IMR-90 (cell line): ENCODE results near the gene CDC7. TPM values are rescaled to one million over a fixed set of nuclear protein-coding genes. Genes with fewer than 3 reads are reported as not detected.
A peak's percentile ranks its signal among the peaks of the same experiment; 100 is the strongest.

ENCODE experiments used
- ATAC-seq: fragments of 200-7000 bp; cut with Tn5 transposase; 2 replicates; pipeline ENCODE4 v1.9.1; 2020; ENCODE audit warnings: low read depth, mild to moderate bottlenecking, moderate library complexity
- Bru-seq: library from RNA; stranded (reverse); fragments of 400-500 nt; gene quantifications from one replicate; lab custom pipeline; 2021; lab: Mats Ljungman, UMichigan
- BruChase-seq, 2 experiments: library from RNA; stranded (reverse); fragments of 400-500 nt; gene quantifications; one replicate each; lab custom pipeline; 2021; lab: Mats Ljungman, UMichigan
- BruUV-seq: library from RNA; stranded (reverse); fragments of 400-500 nt; replicated peaks from 2 replicates; lab custom pipeline; 2021; lab: Mats Ljungman, UMichigan
- CTCF ChIA-PET: fragments of 300-600 bp; formaldehyde crosslinking; extraction: SDS; loops from one replicate; lab custom pipeline; 2021; ENCODE audit warnings: antibody characterized with exemption; lab: Yijun Ruan, JAX
- POLR2A ChIA-PET: fragments of 300-600 bp; sonication (Branson Sonifier 250); formaldehyde crosslinking; loops from one replicate; lab custom pipeline; 2022; ENCODE audit warnings: antibody characterized with exemption; ENCODE audit not compliant: unreplicated experiment; lab: Charles Lee
- DNase-seq: peaks from one replicate; pipeline ENCODE4 v3.0.0; 2013
- H2AFZ ChIP-seq: replicated peaks from 2 replicates; pipeline ENCODE3; 2013; ENCODE audit warnings: low read length, mild to moderate bottlenecking; ENCODE audit not compliant: poor library complexity
- H2AK5ac ChIP-seq: 2 replicates; pipeline ENCODE4 v1.6.1; 2013; ENCODE audit warnings: low read depth, low read length, inconsistent platforms
- H2AK9ac ChIP-seq: replicated peaks from 2 replicates; pipeline ENCODE3; 2013; ENCODE audit warnings: mild to moderate bottlenecking, low read depth, low read length, moderate library complexity; ENCODE audit not compliant: poor library complexity
- H2BK120ac ChIP-seq: 2 replicates; pipeline ENCODE4 v1.6.1; 2013; ENCODE audit warnings: low read depth, low read length, inconsistent platforms
- H2BK15ac ChIP-seq: 3 replicates; pipeline ENCODE4 v1.6.1; 2013; ENCODE audit warnings: low read depth, low read length, inconsistent platforms
- H2BK20ac ChIP-seq: 2 replicates; pipeline ENCODE4 v1.6.1; 2013; ENCODE audit warnings: low read depth, mild to moderate bottlenecking, inconsistent platforms, low read length, moderate library complexity
- H2BK5ac ChIP-seq: 2 replicates; pipeline ENCODE4 v1.6.1; 2013; ENCODE audit warnings: mild to moderate bottlenecking, low read depth, low read length, inconsistent platforms; ENCODE audit not compliant: poor library complexity, severe bottlenecking
- H3K14ac ChIP-seq: replicated peaks from 2 replicates; pipeline ENCODE4 v1.6.1; 2013; ENCODE audit warnings: low read depth, low read length, inconsistent platforms
- H3K18ac ChIP-seq: 2 replicates; pipeline ENCODE4 v1.6.1; 2013; ENCODE audit warnings: low read depth, low read length, control low read depth
- H3K23ac ChIP-seq: 2 replicates; pipeline ENCODE4 v1.6.1; 2013; ENCODE audit warnings: low read depth, low read length, inconsistent platforms
- H3K27ac ChIP-seq: 2 replicates; pipeline ENCODE4 v1.5.1; 2013; ENCODE audit warnings: mild to moderate bottlenecking, control low read depth, low read length; ENCODE audit not compliant: insufficient read depth
- H3K27me3 ChIP-seq: 2 replicates; pipeline ENCODE4 v1.6.1; 2013; ENCODE audit warnings: low read length; ENCODE audit not compliant: control insufficient read depth, insufficient read depth
- H3K36me3 ChIP-seq: 2 replicates; pipeline ENCODE4 v1.6.1; 2013; ENCODE audit warnings: low read length, mixed read lengths; ENCODE audit not compliant: control insufficient read depth, insufficient read depth
- H3K4ac ChIP-seq: 2 replicates; pipeline ENCODE4 v1.6.1; 2013; ENCODE audit warnings: low read depth, low read length, inconsistent platforms
- H3K4me1 ChIP-seq: 2 replicates; pipeline ENCODE4 v1.6.1; 2013; ENCODE audit warnings: low read length, mixed read lengths; ENCODE audit not compliant: control insufficient read depth, insufficient read depth
- H3K4me2 ChIP-seq: 2 replicates; pipeline ENCODE4 v1.6.1; 2013; ENCODE audit warnings: low read depth, mild to moderate bottlenecking, control low read depth, low read length, moderate library complexity
- H3K4me3 ChIP-seq: 2 replicates; pipeline ENCODE4 v1.5.1; 2013; ENCODE audit warnings: low read depth, mild to moderate bottlenecking, control low read depth, low read length, moderate library complexity; ENCODE audit not compliant: insufficient read depth
- H3K56ac ChIP-seq: 2 replicates; pipeline ENCODE4 v1.6.1; 2013; ENCODE audit warnings: low read length, inconsistent platforms; ENCODE audit not compliant: insufficient read depth; ENCODE audit errors: extremely low read depth
- H3K79me1 ChIP-seq, 2 experiments: 2 replicates each; pipeline ENCODE4 v1.6.1; 2013; ENCODE audit warnings: low read length in 2 of 2, inconsistent platforms in 1 of 2, low read depth in 1 of 2
- H3K9ac ChIP-seq: 2 replicates; pipeline ENCODE4 v1.6.1; 2013; ENCODE audit warnings: low read depth, low read length, control low read depth
- H3K9me1 ChIP-seq: 2 replicates; pipeline ENCODE4 v1.6.1; 2013; ENCODE audit warnings: low read length, inconsistent platforms; ENCODE audit not compliant: insufficient read depth
- H3K9me3 ChIP-seq: 2 replicates; pipeline ENCODE4 v1.6.1; 2013; ENCODE audit warnings: low read length; ENCODE audit not compliant: control insufficient read depth, insufficient read depth
- H4K20me1 ChIP-seq: 2 replicates; pipeline ENCODE4 v1.6.1; 2013; ENCODE audit warnings: low read length, inconsistent platforms; ENCODE audit not compliant: insufficient read depth
- H4K5ac ChIP-seq: 2 replicates; pipeline ENCODE4 v1.6.1; 2013; ENCODE audit warnings: mild to moderate bottlenecking, low read depth, low read length, control low read depth
- H4K8ac ChIP-seq, 2 experiments: 2 replicates each; pipeline ENCODE4 v1.6.1; 2013; ENCODE audit warnings: low read depth in 2 of 2, low read length in 2 of 2, control low read depth in 1 of 2, inconsistent platforms in 1 of 2
- H4K91ac ChIP-seq: 2 replicates; pipeline ENCODE4 v1.6.1; 2013; ENCODE audit warnings: low read depth, low read length, inconsistent platforms; ENCODE audit not compliant: insufficient read depth
- BHLHE40 ChIP-seq: fragments of 150-350 bp; IDR thresholded peaks from 2 replicates; pipeline ENCODE4 v1.6.1; 2016; ENCODE audit warnings: mild to moderate bottlenecking, low read depth, low read length
- CEBPB ChIP-seq: IDR thresholded peaks from 2 replicates; pipeline ENCODE4 v1.6.1; 2012; ENCODE audit warnings: low read depth, low read length, improper control_type of control experiment
- CHD1 ChIP-seq: IDR thresholded peaks from 2 replicates; pipeline ENCODE4 v1.6.1; 2012; ENCODE audit warnings: low read depth, low read length, improper control_type of control experiment
- MAFK ChIP-seq: IDR thresholded peaks from 2 replicates; pipeline ENCODE4 v1.6.1; 2012; ENCODE audit warnings: low read depth, low read length, improper control_type of control experiment
- MAZ ChIP-seq: IDR thresholded peaks from 2 replicates; pipeline ENCODE4 v1.6.1; 2012; ENCODE audit warnings: low read depth, mild to moderate bottlenecking, low read length, improper control_type of control experiment, moderate library complexity, borderline replicate concordance
- MXI1 ChIP-seq: IDR thresholded peaks from 2 replicates; pipeline ENCODE4 v1.6.1; 2012; ENCODE audit warnings: low read depth, mild to moderate bottlenecking, low read length, moderate library complexity, borderline replicate concordance
- NFE2L2 ChIP-seq: fragments of 150-350 bp; IDR thresholded peaks from 2 replicates; pipeline ENCODE4 v1.6.1; 2016; ENCODE audit warnings: low read depth, mild to moderate bottlenecking, low read length
- RAD21 ChIP-seq: IDR thresholded peaks from 2 replicates; pipeline ENCODE4 v1.6.1; 2012; ENCODE audit warnings: low read length, improper control_type of control experiment
- RCOR1 ChIP-seq: IDR thresholded peaks from 2 replicates; pipeline ENCODE4 v1.6.1; 2012; ENCODE audit warnings: mild to moderate bottlenecking, low read length, improper control_type of control experiment; ENCODE audit not compliant: insufficient replicate concordance
- RFX5 ChIP-seq: IDR thresholded peaks from 2 replicates; pipeline ENCODE4 v1.8.0; 2012; ENCODE audit warnings: low read depth, mild to moderate bottlenecking, low read length, moderate library complexity
- SMC3 ChIP-seq: fragments of 150-350 bp; IDR thresholded peaks from 2 replicates; pipeline ENCODE4 v1.6.1; 2016; ENCODE audit warnings: low read depth, mild to moderate bottlenecking, antibody characterized with exemption, low read length, moderate library complexity
- WGBS, 2 experiments: methylation state at CpG; one replicate each; pipeline versions ENCODE4 v1.1.5 to v1.1.7; 2013; ENCODE audit warnings: missing lambda C conversion rate in 2 of 2; ENCODE audit not compliant: insufficient read length in 1 of 2; ENCODE audit errors: extremely low coverage in 2 of 2; 5-methylcytosine and 5-hydroxymethylcytosine counted together
- dilution Hi-C: fragments of 300-500 bp; cut with HindIII; formaldehyde crosslinking; loops from one replicate; pipeline ENCODE4 v1.14.3; 2018; ENCODE audit warnings: low sequenced_read_pairs; ENCODE audit not compliant: unreplicated experiment
- in situ Hi-C: fragments of 300-500 bp; cut with MboI; formaldehyde crosslinking; loops from 3 replicates; pipeline ENCODE4 v1.14.3; 2019; ENCODE audit warnings: low sequenced_read_pairs, inconsistent platforms, mixed read lengths
- intact Hi-C: fragments of 100-400 bp; cut with micrococcal nuclease; formaldehyde crosslinking; loops from 2 replicates; pipeline ENCODE4 v1.10.0; 2022
- long read RNA-seq: library from polyadenylated mRNA; unstranded; transcript quantifications from one replicate; pipeline ENCODE4 v2.0.0, GENCODE V29; 2021; ENCODE audit not compliant: unreplicated experiment
- polyA plus RNA-seq, 3 experiments: library from polyadenylated mRNA; depleted of rRNA; stranded (reverse); fragments of >200 nt; gene quantifications; 2 replicates each; pipeline ENCODE4 v1.2.3, GENCODE V29; 2012; ENCODE audit warnings: low replicate concordance in 1 of 3
- total RNA-seq: library from RNA; depleted of rRNA; stranded (reverse); fragments of >200 nt; gene quantifications from 2 replicates; pipeline ENCODE4 v1.2.3, GENCODE V29; 2012; rRNA removed
- TF ChIP-seq, protein P1 (sequence below): fragments of 150-350 bp; IDR thresholded peaks from 2 replicates; pipeline ENCODE4 v1.6.1; 2017; ENCODE audit warnings: mild to moderate bottlenecking, antibody characterized with exemption, low read length, low read depth
- TF ChIP-seq, protein P2 (sequence below): fragments of 150-350 bp; IDR thresholded peaks from 2 replicates; pipeline ENCODE4 v1.6.1; 2016; ENCODE audit warnings: low read depth, mild to moderate bottlenecking, low read length, moderate library complexity, borderline replicate concordance

CDC7 gene
- total RNA-seq (4.7 and 6.9 TPM in 2 replicates), polyA plus RNA-seq (2012; rRNA removed) (3.4 and 4.3 TPM in 2 replicates), Bru-seq, nascent RNA (percentile 51 among the genes with signal in this experiment), BruChase-seq, experiment 1, labeled RNA remaining after a 6-hour chase (percentile 51 among the genes with signal in this experiment), BruChase-seq, experiment 2, labeled RNA remaining after a 2-hour chase (percentile 53 among the genes with signal in this experiment)
- 0.21 and 0.56 TPM in 2 replicates for polyA plus RNA-seq (2012; cell fraction: cytosol; rRNA removed)
- 0.67 and 4.7 TPM in 2 replicates for polyA plus RNA-seq (2012; cell fraction: nucleus; rRNA removed; ENCODE audit: low replicate concordance)
- long read RNA-seq, partial matches to known transcripts = 1 of 4 reads
- long read RNA-seq, other reads (novel, unspliced or antisense) = 1 of 4 reads

DNA sequence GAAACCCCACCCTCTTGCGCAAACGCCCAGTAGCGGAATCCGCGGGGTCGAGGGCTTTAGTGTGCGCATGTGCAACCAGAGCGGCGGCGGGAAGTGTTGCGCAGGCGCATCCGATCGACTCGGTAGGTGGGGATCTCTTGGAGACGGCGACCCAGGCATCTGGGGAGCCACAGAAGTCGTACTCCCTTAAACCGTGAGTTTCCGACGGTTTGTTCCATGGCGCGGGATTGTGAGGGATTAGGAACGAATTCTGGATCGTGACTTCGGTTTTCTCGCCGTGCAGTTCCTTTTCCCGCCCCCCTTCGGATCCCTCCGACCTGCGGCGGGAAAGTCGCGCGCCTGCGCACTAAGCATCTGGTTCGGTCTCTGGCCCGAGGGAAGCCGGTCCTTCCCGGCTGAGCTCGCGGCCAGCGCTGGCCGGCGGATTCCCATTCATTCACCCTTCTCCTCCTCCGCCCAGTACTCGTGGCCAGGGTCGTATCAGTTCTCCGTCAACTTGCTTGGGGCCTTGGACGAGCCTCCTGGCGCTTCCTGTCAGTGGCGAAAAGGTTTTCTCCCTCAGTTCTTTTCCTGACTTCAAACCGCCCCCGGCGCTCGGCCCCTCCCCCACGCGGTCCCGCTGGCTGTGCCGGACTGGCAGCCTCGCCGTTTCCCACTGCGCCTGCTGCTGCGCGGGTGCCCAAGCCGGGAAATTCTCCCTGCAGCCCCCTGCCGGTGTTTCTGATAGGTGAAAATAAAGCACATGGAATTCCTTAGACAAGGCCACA lies at the start of gene CDC7:
Gene CDC7 (plus strand): TSS at position 96 of the 767 bp plus-strand sequence. CDS start 866 bp downstream, outside the sequence.
- BruUV-seq = TSS peak; percentile 54
- Histone ChIP-seq H3K4me3 (peak within 1 kb of the TSS; percentile 59), H2BK120ac (peak within 1 kb of the TSS; percentile 74), H3K23ac (peak within 1 kb of the TSS; percentile 76), H3K79me1 (peaks cover 11 to 19% of the 10 kb centered on the region in 2 experiments), H3K27ac (peak within 1 kb of the TSS; percentile 66), H3K4ac (peak within 1 kb of the TSS; percentile 88), H2AK5ac (peak within 1 kb of the TSS; percentile 28), H3K4me2 (peak within 1 kb of the TSS; percentile 88), H3K9me1 (no peaks in the 10 kb centered on the region), H2BK5ac (peak within 1 kb of the TSS; percentile 59), H2AK9ac (peak within 1 kb of the TSS; percentile 84), H4K91ac (peak within 1 kb of the TSS; percentile 88), H2BK15ac (peak within 1 kb of the TSS; percentile 48; the same call in 2 of the 3 replicates), H3K4me1 (no peaks in the 10 kb centered on the region; the same call in 1 of the 2 replicates), H3K18ac (peak within 1 kb of the TSS; percentile 52), H4K20me1 (no peaks in the 10 kb centered on the region; the same call in 1 of the 2 replicates), H2AFZ (peak within 1 kb of the TSS; percentile 98), H3K56ac (peak within 1 kb of the TSS; percentile 89), H3K9me3 (no peaks in the 10 kb centered on the region), H3K36me3 (no peaks in the 10 kb centered on the region), H4K5ac (peak within 1 kb of the TSS; percentile 76), H3K14ac (peak within 1 kb of the TSS; percentile 95), H2BK20ac (peak within 1 kb of the TSS; percentile 45), H3K9ac (peak within 1 kb of the TSS; percentile 81), H4K8ac (peak within 1 kb of the TSS; percentile 93 to 96), H3K27me3 (no peaks in the 10 kb centered on the region)
- intact Hi-C loops (loop anchor here (1.0 to 5.0 kb wide), 5 partner anchors 97 to 1331 kb away; partner anchors contain the start of genes GLMN, HFM1, RPAP2 and RPL5), dilution Hi-C loops (no loop called here), in situ Hi-C loops (no loop called here)
- DNase-seq (peak; percentile 87), ATAC-seq (peak; percentile 92)
- ChIA-PET CTCF (interaction anchor here (1.4 to 2.8 kb wide), 2 partner anchors 11 to 14 kb away, joined by 3 to 13 read pairs; no protein-coding TSS in a partner anchor), POLR2A (no interaction called here)
- WGBS, 2 experiments = 0% methylated on average over 24 of the region's 68 CpGs; no CpG with 5 or more reads in 1 of the 2 experiments
- TF ChIP-seq CHD1 (no peak), RFX5 (no peak), NFE2L2 (no peak), BHLHE40 (no peak), MAFK (no peak), MXI1 (no peak; the same call in 1 of the 2 replicates), CEBPB (peak; percentile 99), RCOR1 (no peak), MAZ (peak; percentile 31; the same call in 1 of the 2 replicates), RAD21 (peak; percentile 25), SMC3 (no peak)
- TF ChIP-seq, protein P1, sequence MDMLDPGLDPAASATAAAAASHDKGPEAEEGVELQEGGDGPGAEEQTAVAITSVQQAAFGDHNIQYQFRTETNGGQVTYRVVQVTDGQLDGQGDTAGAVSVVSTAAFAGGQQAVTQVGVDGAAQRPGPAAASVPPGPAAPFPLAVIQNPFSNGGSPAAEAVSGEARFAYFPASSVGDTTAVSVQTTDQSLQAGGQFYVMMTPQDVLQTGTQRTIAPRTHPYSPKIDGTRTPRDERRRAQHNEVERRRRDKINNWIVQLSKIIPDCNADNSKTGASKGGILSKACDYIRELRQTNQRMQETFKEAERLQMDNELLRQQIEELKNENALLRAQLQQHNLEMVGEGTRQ = no peak
- TF ChIP-seq, protein P2, sequence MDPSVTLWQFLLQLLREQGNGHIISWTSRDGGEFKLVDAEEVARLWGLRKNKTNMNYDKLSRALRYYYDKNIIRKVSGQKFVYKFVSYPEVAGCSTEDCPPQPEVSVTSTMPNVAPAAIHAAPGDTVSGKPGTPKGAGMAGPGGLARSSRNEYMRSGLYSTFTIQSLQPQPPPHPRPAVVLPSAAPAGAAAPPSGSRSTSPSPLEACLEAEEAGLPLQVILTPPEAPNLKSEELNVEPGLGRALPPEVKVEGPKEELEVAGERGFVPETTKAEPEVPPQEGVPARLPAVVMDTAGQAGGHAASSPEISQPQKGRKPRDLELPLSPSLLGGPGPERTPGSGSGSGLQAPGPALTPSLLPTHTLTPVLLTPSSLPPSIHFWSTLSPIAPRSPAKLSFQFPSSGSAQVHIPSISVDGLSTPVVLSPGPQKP = no peak
